GM23338 (cell line): ENCODE measurements around the gene DCP1B. TPM values are rescaled to one million over a fixed set of nuclear protein-coding genes. Genes with fewer than 3 reads are reported as not detected.

Source experiments
- ATAC-seq: fragments of 200-7000 bp; cut with Tn5 transposase; 3 replicates; pipeline ENCODE4 v1.9.1; 2020
- DNase-seq: peaks from one replicate; pipeline ENCODE4 v3.0.0-alpha.2; 2015; ENCODE audit warnings: low spot score
- H2AFZ ChIP-seq: fragments of 200-600 bp; sonication (generic); 2 replicates; pipeline ENCODE4 v1.8.0; 2016; ENCODE audit warnings: antibody characterized with exemption, mild to moderate bottlenecking, moderate library complexity
- H3F3A ChIP-seq: fragments of 200-600 bp; sonication (generic); replicated peaks from 2 replicates; pipeline ENCODE4 v1.8.0; 2017; ENCODE audit warnings: antibody characterized with exemption, mixed run types, low read depth
- H3K27ac ChIP-seq: fragments of 200-600 bp; sonication (generic); 2 replicates; pipeline ENCODE4 v1.6.1; 2016; ENCODE audit warnings: low read depth
- H3K27me3 ChIP-seq: fragments of 200-600 bp; sonication (generic); 2 replicates; pipeline ENCODE4 v1.8.0; 2016; ENCODE audit warnings: mild to moderate bottlenecking, mixed run types, moderate library complexity; ENCODE audit not compliant: insufficient read depth
- H3K36me3 ChIP-seq: fragments of 200-600 bp; sonication (generic); 2 replicates; pipeline ENCODE4 v1.8.0; 2016; ENCODE audit warnings: mild to moderate bottlenecking; ENCODE audit not compliant: insufficient read depth
- H3K4me1 ChIP-seq: fragments of 200-600 bp; sonication (generic); 2 replicates; pipeline ENCODE4 v1.8.0; 2016; ENCODE audit warnings: mild to moderate bottlenecking, moderate library complexity; ENCODE audit not compliant: insufficient read depth
- H3K4me2 ChIP-seq: fragments of 200-600 bp; sonication (generic); 2 replicates; pipeline ENCODE4 v1.7.1; 2017; ENCODE audit warnings: mixed run types
- H3K4me3 ChIP-seq: fragments of 200-600 bp; sonication (generic); 2 replicates; pipeline ENCODE4 v1.6.1; 2016; ENCODE audit warnings: mixed run types
- H3K79me2 ChIP-seq: fragments of 200-600 bp; sonication (generic); replicated peaks from 2 replicates; pipeline ENCODE4 v1.8.0; 2017; ENCODE audit warnings: mild to moderate bottlenecking; ENCODE audit not compliant: insufficient read depth
- H3K9me2 ChIP-seq: fragments of 200-600 bp; sonication (generic); 2 replicates; pipeline ENCODE4 v1.8.0; 2017; ENCODE audit not compliant: insufficient read depth
- H4K20me1 ChIP-seq: fragments of 200-600 bp; sonication (generic); replicated peaks from 2 replicates; pipeline ENCODE4 v1.8.0; 2017; ENCODE audit warnings: mild to moderate bottlenecking; ENCODE audit not compliant: insufficient read depth
- H3K27ac Mint-ChIP-seq: 2 replicates; pipeline ENCODE4 v1.8.0; 2020; ENCODE audit warnings: inconsistent platforms, mild to moderate bottlenecking, moderate library complexity, mixed read lengths
- H3K27me3 Mint-ChIP-seq: 3 replicates; pipeline ENCODE4 v1.8.0; 2022; ENCODE audit warnings: low read depth, mild to moderate bottlenecking, moderate library complexity, mixed read lengths, inconsistent platforms; ENCODE audit not compliant: insufficient read depth, poor library complexity
- H3K36me3 Mint-ChIP-seq: 3 replicates; pipeline ENCODE4 v1.8.0; 2021; ENCODE audit warnings: low read depth, mild to moderate bottlenecking, inconsistent platforms, moderate library complexity, mixed read lengths
- H3K4me1 Mint-ChIP-seq: 3 replicates; pipeline ENCODE4 v1.8.0; 2020; ENCODE audit warnings: mild to moderate bottlenecking, inconsistent platforms, mixed read lengths
- H3K4me3 Mint-ChIP-seq: 3 replicates; pipeline ENCODE4 v1.8.0; 2021; ENCODE audit warnings: moderate library complexity, mild to moderate bottlenecking, inconsistent platforms, mixed read lengths
- H3K9me3 Mint-ChIP-seq: 3 replicates; pipeline ENCODE4 v1.8.0; 2020; ENCODE audit warnings: moderate library complexity, mild to moderate bottlenecking, inconsistent platforms, mixed read lengths
- CREB1 ChIP-seq: fragments of 250-450 bp; sonication (Bioruptor Pico); IDR thresholded peaks from 2 replicates; pipeline ENCODE4 v1.5.0; 2020; ENCODE audit warnings: low read depth, mild to moderate bottlenecking, moderate library complexity
- EZH2 ChIP-seq: fragments of 200-600 bp; sonication (generic); IDR thresholded peaks from one replicate; pipeline ENCODE4 v1.8.0; 2017; ENCODE audit warnings: antibody characterized with exemption, mild to moderate bottlenecking, low read depth; ENCODE audit not compliant: unreplicated experiment
- EZH2phosphoT487 ChIP-seq: fragments of 200-600 bp; sonication (generic); IDR thresholded peaks from one replicate; pipeline ENCODE4 v1.8.1; 2018; ENCODE audit warnings: antibody characterized with exemption; ENCODE audit not compliant: unreplicated experiment
- JUNB ChIP-seq: IDR thresholded peaks from one replicate; pipeline ENCODE4 v1.6.1; 2016; ENCODE audit warnings: antibody characterized with exemption; ENCODE audit not compliant: unreplicated experiment
- NANOG ChIP-seq: IDR thresholded peaks from 2 replicates; pipeline ENCODE4 v1.6.1; 2016; ENCODE audit warnings: antibody characterized with exemption, borderline replicate concordance
- POLR2AphosphoS5 ChIP-seq: IDR thresholded peaks from 2 replicates; pipeline ENCODE4 v1.6.1; 2016; ENCODE audit warnings: antibody characterized with exemption, low read depth
- STAT1 ChIP-seq: IDR thresholded peaks from one replicate; pipeline ENCODE4 v1.6.1; 2016; ENCODE audit warnings: antibody characterized with exemption; ENCODE audit not compliant: unreplicated experiment
- ZNF114 ChIP-seq: fragments of 250-450 bp; sonication (Bioruptor Pico); IDR thresholded peaks from 2 replicates; pipeline ENCODE4 v1.5.0; 2020; ENCODE audit warnings: mild to moderate bottlenecking, moderate library complexity
- polyA plus RNA-seq: library from polyadenylated mRNA; unstranded; fragments of >200 nt; fragmentation: Nextera tagmentation; extraction: Ambion mirVana; gene quantifications from 2 replicates; pipeline ENCODE4 v1.2.1, GENCODE V29; 2016
- total RNA-seq: library from RNA; depleted of rRNA; stranded (reverse); fragments of >200 nt; shearing (Covaris generic); gene quantifications from 2 replicates; pipeline ENCODE4 v1.2.3, GENCODE V29; 2014
- TF ChIP-seq, protein P1 (sequence below): IDR thresholded peaks from 2 replicates; pipeline ENCODE4 v1.6.1; 2016; ENCODE audit warnings: antibody characterized with exemption
- TF ChIP-seq, protein P2 (sequence below), 2 experiments: fragments of 200-600 bp in 1 of 2; sonication (generic) in 1 of 2; conservative IDR thresholded peaks; 2 replicates each; pipeline versions ENCODE4 v1.5.1 to v1.6.1; 2016 to 2017; ENCODE audit warnings: antibody characterized with exemption in 2 of 2, low read depth in 2 of 2, mild to moderate bottlenecking in 2 of 2, moderate library complexity in 1 of 2
- TF ChIP-seq, protein P3 (sequence below): IDR thresholded peaks from one replicate; pipeline ENCODE4 v1.6.1; 2018; ENCODE audit warnings: antibody characterized with exemption; ENCODE audit not compliant: unreplicated experiment

The DCP1B gene
- total and polyA plus RNA-seq, 2 experiments from 2014 or later: 24.4 to 29.8 TPM

DNA sequence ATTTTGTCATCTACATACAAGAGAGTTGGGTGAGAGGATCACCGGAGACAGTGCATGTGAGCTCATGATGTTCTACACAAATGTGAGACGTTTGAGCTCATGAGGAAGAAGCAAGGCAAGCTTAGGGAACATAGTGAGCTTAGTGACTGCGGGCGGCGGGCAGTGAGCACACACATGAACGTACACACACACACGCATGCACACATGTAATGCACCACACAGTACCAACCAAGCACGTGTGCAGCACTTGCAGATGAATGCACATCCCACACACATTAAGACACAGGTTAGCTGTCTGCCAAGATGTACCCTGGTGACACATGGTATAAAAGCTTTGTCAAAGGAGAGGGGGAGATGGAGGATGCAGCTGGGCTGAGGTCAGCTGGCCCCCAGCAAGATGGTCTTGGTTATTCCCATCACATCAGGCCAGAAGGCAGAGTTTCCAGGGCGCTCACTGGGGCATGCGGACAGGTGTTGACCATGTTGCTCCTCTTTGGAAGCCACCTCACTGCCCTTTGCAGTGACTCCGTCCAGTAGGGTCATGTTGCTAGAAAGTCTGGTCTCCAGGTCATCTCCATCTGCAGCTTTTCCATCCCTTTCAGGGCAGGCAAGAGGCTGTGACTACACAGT, 77.1 kb downstream of the DCP1B start:
- no peaks in the 10 kb centered on the region for H3K36me3 Mint-ChIP-seq
- H3K27ac Mint-ChIP-seq: no peak overlapping the region
- no peaks in the 10 kb centered on the region; the same call in 2 of the 3 replicates for H3K4me1 Mint-ChIP-seq
- DNase-seq (no peak), ATAC-seq (no peak)
- Histone ChIP-seq H3F3A (no peaks in the 10 kb centered on the region), H3K4me1 (no peaks in the 10 kb centered on the region), H3K9me2 (no peaks in the 10 kb centered on the region), H3K4me2 (no peak overlapping the region), H3K27ac (no peak overlapping the region), H3K27me3 (no peaks in the 10 kb centered on the region), H2AFZ (no peak overlapping the region), H3K79me2 (no peaks in the 10 kb centered on the region), H3K36me3 (no peaks in the 10 kb centered on the region), H4K20me1 (no peaks in the 10 kb centered on the region), H3K4me3 (no peak overlapping the region)
- TF ChIP-seq EZH2phosphoT487 (no peak), POLR2AphosphoS5 (no peak), JUNB (no peak), STAT1 (no peak), ZNF114 (CRISPR knock-in tag) (no peak)
- TF ChIP-seq, protein P1, sequence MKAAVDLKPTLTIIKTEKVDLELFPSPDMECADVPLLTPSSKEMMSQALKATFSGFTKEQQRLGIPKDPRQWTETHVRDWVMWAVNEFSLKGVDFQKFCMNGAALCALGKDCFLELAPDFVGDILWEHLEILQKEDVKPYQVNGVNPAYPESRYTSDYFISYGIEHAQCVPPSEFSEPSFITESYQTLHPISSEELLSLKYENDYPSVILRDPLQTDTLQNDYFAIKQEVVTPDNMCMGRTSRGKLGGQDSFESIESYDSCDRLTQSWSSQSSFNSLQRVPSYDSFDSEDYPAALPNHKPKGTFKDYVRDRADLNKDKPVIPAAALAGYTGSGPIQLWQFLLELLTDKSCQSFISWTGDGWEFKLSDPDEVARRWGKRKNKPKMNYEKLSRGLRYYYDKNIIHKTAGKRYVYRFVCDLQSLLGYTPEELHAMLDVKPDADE: no peak
- no peak overlapping the region for H3K4me3 Mint-ChIP-seq
- H3K9me3 Mint-ChIP-seq: no peaks in the 10 kb centered on the region
- peaks cover 13% of the 10 kb centered on the region for H3K27me3 Mint-ChIP-seq

DNA sequence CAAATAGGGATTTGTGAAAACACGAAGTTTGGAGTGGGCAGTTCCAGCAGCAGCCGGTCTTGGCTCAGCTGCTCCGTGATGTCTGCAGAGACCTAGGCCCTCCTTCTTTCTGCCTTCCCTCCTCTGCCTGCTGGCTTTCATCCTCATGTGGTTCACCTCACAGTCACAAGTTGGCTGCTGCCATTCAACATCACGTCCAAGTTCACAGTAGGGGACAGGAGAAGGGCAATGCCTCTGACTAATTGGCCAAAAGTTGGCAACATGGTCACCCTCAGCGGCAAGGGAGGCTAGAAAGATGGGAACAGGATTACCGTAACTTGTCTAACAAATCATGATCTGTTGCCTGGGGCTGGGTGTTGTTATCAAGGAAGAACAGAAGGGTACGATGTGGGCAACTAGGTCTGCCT, 78.0 kb downstream of the DCP1B start:
- Mint-ChIP-seq H3K9me3 (no peaks in the 10 kb centered on the region), H3K4me1 (no peaks in the 10 kb centered on the region; the same call in 2 of the 3 replicates), H3K36me3 (no peaks in the 10 kb centered on the region), H3K4me3 (no peak overlapping the region), H3K27me3 (peaks cover 10% of the 10 kb centered on the region), H3K27ac (no peak overlapping the region)
- TF ChIP-seq EZH2 (no peak), NANOG (no peak), POLR2AphosphoS5 (no peak), CREB1 (CRISPR knock-in tag) (no peak), STAT1 (no peak)
- TF ChIP-seq, protein P1: no peak
- TF ChIP-seq, protein P2, sequence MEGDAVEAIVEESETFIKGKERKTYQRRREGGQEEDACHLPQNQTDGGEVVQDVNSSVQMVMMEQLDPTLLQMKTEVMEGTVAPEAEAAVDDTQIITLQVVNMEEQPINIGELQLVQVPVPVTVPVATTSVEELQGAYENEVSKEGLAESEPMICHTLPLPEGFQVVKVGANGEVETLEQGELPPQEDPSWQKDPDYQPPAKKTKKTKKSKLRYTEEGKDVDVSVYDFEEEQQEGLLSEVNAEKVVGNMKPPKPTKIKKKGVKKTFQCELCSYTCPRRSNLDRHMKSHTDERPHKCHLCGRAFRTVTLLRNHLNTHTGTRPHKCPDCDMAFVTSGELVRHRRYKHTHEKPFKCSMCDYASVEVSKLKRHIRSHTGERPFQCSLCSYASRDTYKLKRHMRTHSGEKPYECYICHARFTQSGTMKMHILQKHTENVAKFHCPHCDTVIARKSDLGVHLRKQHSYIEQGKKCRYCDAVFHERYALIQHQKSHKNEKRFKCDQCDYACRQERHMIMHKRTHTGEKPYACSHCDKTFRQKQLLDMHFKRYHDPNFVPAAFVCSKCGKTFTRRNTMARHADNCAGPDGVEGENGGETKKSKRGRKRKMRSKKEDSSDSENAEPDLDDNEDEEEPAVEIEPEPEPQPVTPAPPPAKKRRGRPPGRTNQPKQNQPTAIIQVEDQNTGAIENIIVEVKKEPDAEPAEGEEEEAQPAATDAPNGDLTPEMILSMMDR (conservative IDR thresholded peaks at IDR 0.05; ENCODE audit: low read depth in 2 of 2): no peak
- TF ChIP-seq, protein P3, sequence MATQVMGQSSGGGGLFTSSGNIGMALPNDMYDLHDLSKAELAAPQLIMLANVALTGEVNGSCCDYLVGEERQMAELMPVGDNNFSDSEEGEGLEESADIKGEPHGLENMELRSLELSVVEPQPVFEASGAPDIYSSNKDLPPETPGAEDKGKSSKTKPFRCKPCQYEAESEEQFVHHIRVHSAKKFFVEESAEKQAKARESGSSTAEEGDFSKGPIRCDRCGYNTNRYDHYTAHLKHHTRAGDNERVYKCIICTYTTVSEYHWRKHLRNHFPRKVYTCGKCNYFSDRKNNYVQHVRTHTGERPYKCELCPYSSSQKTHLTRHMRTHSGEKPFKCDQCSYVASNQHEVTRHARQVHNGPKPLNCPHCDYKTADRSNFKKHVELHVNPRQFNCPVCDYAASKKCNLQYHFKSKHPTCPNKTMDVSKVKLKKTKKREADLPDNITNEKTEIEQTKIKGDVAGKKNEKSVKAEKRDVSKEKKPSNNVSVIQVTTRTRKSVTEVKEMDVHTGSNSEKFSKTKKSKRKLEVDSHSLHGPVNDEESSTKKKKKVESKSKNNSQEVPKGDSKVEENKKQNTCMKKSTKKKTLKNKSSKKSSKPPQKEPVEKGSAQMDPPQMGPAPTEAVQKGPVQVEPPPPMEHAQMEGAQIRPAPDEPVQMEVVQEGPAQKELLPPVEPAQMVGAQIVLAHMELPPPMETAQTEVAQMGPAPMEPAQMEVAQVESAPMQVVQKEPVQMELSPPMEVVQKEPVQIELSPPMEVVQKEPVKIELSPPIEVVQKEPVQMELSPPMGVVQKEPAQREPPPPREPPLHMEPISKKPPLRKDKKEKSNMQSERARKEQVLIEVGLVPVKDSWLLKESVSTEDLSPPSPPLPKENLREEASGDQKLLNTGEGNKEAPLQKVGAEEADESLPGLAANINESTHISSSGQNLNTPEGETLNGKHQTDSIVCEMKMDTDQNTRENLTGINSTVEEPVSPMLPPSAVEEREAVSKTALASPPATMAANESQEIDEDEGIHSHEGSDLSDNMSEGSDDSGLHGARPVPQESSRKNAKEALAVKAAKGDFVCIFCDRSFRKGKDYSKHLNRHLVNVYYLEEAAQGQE: no peak
- no peak for ATAC-seq
- Histone ChIP-seq H3F3A (no peaks in the 10 kb centered on the region), H2AFZ (no peak overlapping the region), H3K4me3 (no peak overlapping the region), H3K36me3 (no peaks in the 10 kb centered on the region), H3K4me2 (no peak overlapping the region), H3K79me2 (no peaks in the 10 kb centered on the region), H3K4me1 (no peaks in the 10 kb centered on the region), H3K27ac (no peak overlapping the region), H3K27me3 (no peaks in the 10 kb centered on the region), H4K20me1 (no peaks in the 10 kb centered on the region), H3K9me2 (no peaks in the 10 kb centered on the region)
- DNase-seq: no peak
